NCI-H2196 treated with DMSO at 0.1 percent for 48 hours (cell line): ENCODE data around the gene MXRA8.

Experiments
- DNase-seq: peaks from one replicate; lab custom pipeline; 2025; ENCODE audit not compliant: unreplicated experiment; lab: John Stamatoyannopoulos, UW

Gene MXRA8

DNA sequence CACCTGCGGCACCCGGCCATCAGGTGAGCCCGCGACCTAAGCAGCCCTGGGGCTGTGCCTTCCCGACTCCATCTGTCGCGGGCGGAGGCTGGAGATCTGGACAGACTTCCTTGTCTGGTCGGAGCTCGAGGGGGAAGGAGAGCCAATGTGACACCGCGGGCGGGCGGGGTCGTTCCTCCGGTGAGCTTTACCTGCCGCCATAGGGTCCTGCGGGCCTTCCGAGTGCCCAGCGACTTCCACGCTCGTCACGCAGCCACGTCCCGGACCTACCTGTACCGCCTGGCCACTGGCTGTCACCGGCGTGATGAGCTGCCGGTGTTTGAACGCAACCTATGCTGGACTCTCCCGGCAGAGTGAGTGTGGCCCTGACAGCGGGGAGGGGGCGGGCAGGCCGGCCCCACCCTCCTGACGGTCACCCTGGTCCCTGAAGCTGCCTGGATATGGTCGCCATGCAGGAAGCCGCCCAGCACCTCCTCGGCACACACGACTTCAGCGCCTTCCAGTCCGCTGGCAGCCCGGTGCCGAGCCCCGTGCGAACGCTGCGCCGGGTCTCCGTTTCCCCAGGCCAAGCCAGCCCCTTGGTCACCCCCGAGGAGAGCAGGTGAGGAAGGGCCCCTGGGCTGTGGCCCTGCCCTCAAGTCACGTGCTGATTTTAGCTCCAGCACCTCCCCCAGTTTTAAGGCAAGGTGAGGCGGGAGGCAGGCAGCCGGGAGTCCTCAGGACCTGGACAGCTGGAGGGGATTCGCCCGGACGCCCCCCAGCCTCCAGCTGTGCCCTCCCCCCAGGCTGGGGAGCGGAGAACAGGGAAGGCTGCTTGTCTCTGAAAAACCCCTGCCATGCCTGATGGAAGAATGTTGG lies 48.9 kb downstream of the MXRA8 start:
- no peak for DNase-seq

- DNase-seq, result no peak
Measured at GRCh38 chr1:1308756-1309250, 49.6 kb downstream of the MXRA8 start.

GRCh38 chr1:1307923-1308755 lies 50.2 kb downstream of the MXRA8 start, which contains the start of the genes ACAP3 and PUSL1:
Gene ACAP3 (minus strand): TSS chr1:1307930. CDS start chr1:1307815, 115 bp downstream.
Gene PUSL1 (plus strand): TSS chr1:1308597. CDS start chr1:1308644, 47 bp downstream.
- peak; percentile 83 for DNase-seq

- no peak for DNase-seq
Measured at GRCh38 chr1:1307261-1307922, 51.0 kb downstream of the MXRA8 start.

GRCh38 chr1:1306661-1307260 lies 51.6 kb downstream of the MXRA8 start:
- DNase-seq, result no peak

- DNase-seq, result no peak
Measured at GRCh38 chr1:1306070-1306660, 52.2 kb downstream of the MXRA8 start.

GRCh38 chr1:1305300-1306069 lies 52.9 kb downstream of the MXRA8 start:
- peak; percentile 37 for DNase-seq

DNA sequence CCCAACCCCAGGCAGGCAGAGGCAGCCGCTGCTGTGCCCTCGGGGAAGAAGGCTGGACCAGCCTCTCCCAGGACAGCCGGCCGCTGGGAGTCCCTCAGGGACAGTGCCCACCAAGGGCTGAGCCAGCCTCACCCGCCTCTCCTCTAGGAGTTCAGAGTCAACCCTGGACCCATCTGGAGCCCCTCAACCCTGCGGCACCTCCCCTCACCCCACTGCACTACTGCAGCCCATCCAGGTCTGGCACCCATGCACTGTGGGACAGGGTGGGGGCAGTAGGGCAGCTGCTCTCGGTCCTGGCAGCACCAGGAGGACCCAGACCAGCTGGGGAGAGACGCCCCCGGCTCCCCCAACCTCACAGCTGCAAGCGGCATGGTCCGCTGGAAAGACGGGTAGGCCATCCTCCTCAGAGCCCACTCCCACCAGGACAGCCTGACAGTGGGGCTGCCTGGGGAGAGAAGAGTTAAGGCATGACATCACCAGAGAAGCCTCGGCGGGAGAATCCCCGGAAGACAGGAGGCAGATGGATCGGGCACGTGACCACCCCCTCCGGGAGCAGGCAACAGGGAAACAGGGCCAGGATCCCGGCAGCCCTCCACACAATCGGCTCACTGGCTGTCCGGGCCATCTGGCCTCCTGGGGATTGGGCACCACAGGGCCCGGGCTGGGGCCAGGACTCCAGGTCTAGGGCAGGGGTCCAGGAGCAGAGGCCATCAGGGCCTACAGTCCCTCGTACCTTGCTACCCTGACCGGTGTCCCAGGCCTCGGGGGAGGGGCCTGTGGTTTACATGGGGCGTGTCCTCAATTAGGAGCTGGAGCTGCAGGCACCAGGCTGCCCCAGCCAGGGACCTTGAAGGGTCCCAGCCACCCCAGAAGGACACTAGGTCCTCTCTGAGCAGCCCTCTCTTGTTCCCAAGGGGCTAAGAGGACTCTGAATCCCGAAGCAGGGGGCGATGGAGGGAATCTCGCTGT lies 53.7 kb downstream of the MXRA8 start:
- peak; percentile 80 for DNase-seq

GRCh38 chr1:1303736-1304135 lies 54.6 kb downstream of the MXRA8 start:
- no peak for DNase-seq

DNA sequence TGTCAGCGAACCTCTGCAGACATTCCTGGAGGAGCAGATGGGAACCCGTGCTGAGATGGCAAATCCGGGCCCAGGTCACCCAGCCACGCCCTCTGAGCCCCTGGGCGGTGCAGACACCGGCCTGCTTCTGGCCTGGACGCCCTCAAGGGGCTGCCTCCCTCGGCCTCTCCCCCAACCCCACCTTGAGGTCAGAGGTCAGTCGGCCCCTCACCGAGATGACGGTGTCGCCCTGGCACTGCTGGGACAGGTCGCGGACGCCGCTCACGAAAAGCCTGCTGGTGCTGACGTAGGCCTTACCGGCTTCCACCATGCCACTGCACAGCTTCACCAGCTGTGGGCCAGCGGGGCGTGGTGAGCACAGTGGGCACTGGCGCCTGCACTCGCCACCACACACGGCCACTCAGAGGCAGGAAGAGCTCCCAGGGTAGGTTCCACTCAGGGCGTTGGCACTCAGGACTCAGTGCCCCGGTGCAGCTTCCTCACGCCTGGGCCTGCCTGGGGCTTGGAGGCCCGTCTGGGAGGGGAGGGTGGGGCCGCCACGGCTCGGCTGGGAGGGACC lies 55.3 kb downstream of the MXRA8 start:
- DNase-seq, result no peak
